Heart right ventricle (tissue), 16 donors: ENCODE data around the gene DOCK2. TPM values are rescaled to one million over a fixed set of nuclear protein-coding genes. Genes with fewer than 3 reads are reported as not detected.

ENCODE experiments used
- ATAC-seq, 8 donors: fragments of 200-7000 bp; cut with Tn5 transposase; one replicate each; pipeline ENCODE4 v1.9.1; 2020; ENCODE audit warnings: mild to moderate bottlenecking in 8 of 8, moderate library complexity in 8 of 8, moderate number of reproducible peaks in 1 of 8
- DNase-seq, 2 donors: peaks; one replicate each; pipeline ENCODE4 v3.0.0-alpha.2; 2020
- H3K27ac ChIP-seq, 10 donors: fragments of 200-600 bp; sonication (generic) in 2 of 10; one replicate each; pipeline versions ENCODE4 v1.5.0 to v1.8.0; 2020 to 2022; ENCODE audit warnings: mild to moderate bottlenecking in 3 of 10
- H3K27me3 ChIP-seq, 7 donors: fragments of 200-600 bp; one replicate each; pipeline ENCODE4 v1.8.0; 2021 to 2022; ENCODE audit warnings: mild to moderate bottlenecking in 2 of 7
- H3K36me3 ChIP-seq, 9 donors: fragments of 200-600 bp; sonication (generic) in 1 of 9; one replicate each; pipeline versions ENCODE4 v1.5.0 to v1.8.0; 2020 to 2022; ENCODE audit warnings: mild to moderate bottlenecking in 2 of 9
- H3K4me1 ChIP-seq, 9 donors: fragments of 200-600 bp; sonication (generic) in 1 of 9; one replicate each; pipeline versions ENCODE4 v1.5.0 to v1.8.0; 2020 to 2022; ENCODE audit warnings: mild to moderate bottlenecking in 4 of 9
- H3K4me3 ChIP-seq, 10 donors: fragments of 200-600 bp; sonication (generic) in 2 of 10; one replicate each; pipeline versions ENCODE4 v1.5.0 to v1.8.0; 2020 to 2022; ENCODE audit warnings: mild to moderate bottlenecking in 7 of 10, moderate library complexity in 2 of 10
- H3K9me3 ChIP-seq, 11 donors: fragments of 200-600 bp in 10 of 11; sonication (generic) in 2 of 11; one replicate each; pipeline versions ENCODE4 v1.5.0 to v1.8.0; 2013 to 2022; ENCODE audit warnings: mild to moderate bottlenecking in 2 of 11, control low read depth in 1 of 11, moderate library complexity in 1 of 11
- WGBS, 2 donors: extraction: QIAGEN DNeasy Blood & Tissue Kit; methylation state at CpG; one replicate each; pipeline ENCODE4 v1.1.7; 2013; ENCODE audit warnings: inconsistent platforms in 1 of 2; 5-methylcytosine and 5-hydroxymethylcytosine counted together
- intact Hi-C, 10 donors: fragments of 100-400 bp; cut with DNase I; formaldehyde crosslinking; loops; one replicate each; pipeline versions ENCODE4 v1.11.1 to v1.14.2; 2022
- polyA plus RNA-seq, 2 donors: library from polyadenylated mRNA; stranded (reverse); fragments of 200-250 nt; gene quantifications; one replicate each; pipeline ENCODE4 v1.2.3, GENCODE V29; 2013
- total RNA-seq, 10 donors: library from RNA; stranded (reverse); fragmentation: NEBNext Ultra II Directional in 3 of 10; extraction: Animal tissue kit (Norgen Biotek cat#: 25700) in 3 of 10; gene quantifications; one replicate each; pipeline versions ENCODE4 v1.2.1 to v1.2.4, GENCODE V29; 2021 to 2023
- TF ChIP-seq, protein P1 (sequence below), 9 donors: fragments of 200-600 bp; sonication (generic) in 2 of 9; IDR thresholded peaks; one replicate each; pipeline versions ENCODE4 v1.5.0 to v1.8.0; 2021 to 2022; ENCODE audit warnings: antibody characterized with exemption in 9 of 9, mild to moderate bottlenecking in 5 of 9, moderate library complexity in 1 of 9
- donor health status: Arrhythmogenic right ventricular cardiomyopathy.
- donor health status: ischemic (EF 13 %, LVEDD 7.1; RV severe dilation, severe dysfunction).
- donor health status: healthy with polysubstance abuse.
- donor health status: DM: no; HTN: yes; CAD: no.
- donor health status: DM: no; HTN: no; CAD: no.
- donor health status: ischemic (EF 25% LVEDD 6.9; RV normal size, moderate dysfunction).
- donor health status: ischemic (EF 25% LVEDD 5.7; RV mildly dilated, moderate dysfunction).
- donor health status: healthy.
- donor health status: DM: yes; HTN: yes; CAD: no.
- donor health status: Ischemic cardiomyopathy.
- donor health status: ischemic (EF 35%, LVEDD 5.7; RV mildly dilated, moderate dysfunction).
- donor health status: nonischemic (EF 11% LVEDD 7.7; RV severe dilation, severe dysfunction).
- donor health status: DM: yes; HTN: yes; CAD: no.
- donor health status: PGD.
- donor health status: ischemic (EF 29% LVEDD 5.4; RV normal size, mild dysfunction).
- donor health status: nonischemic (EF 23%, LVEDD 6.1; RV moderate dilation, normal function).

DOCK2 gene
- total and polyA plus RNA-seq, 12 donors, result 1.2 to 24.6 (median 4.2) TPM

GRCh38 chr5:170055606-170056005 lies 418.5 kb downstream of the DOCK2 start:
- DNase-seq, result no peak

DNA sequence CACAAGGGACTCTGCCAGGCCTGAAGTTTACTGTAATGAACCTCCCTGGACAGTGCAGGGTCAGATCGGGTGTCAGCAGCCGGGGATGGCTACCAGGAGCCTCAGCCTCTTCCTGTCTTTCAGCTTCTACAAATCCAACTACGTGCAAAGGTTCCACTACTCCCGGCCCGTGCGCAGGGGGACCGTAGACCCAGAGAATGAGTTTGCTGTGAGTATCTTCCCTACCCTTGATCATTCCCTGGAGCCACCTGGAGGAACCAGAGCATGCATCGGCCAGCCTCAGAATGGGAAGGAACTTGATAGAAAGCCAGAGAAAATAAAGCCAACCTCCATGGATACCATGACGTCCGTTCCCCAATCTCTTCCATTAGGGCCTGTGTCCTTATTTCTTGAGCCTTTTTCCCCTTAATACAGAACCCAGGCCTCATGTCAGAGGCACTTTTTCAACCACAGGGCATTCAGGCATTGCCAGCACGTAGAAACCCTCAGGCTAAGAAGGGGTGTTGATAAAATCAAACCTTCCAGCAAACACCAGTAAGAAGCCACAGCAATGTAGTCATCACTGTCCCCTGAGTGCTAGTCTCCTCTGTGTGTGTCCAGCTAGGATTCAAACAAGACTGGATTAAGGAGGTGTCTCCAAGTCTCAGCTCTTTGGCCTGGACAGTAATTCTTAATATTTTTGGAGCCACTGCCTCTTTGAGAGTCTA lies 419.6 kb downstream of the DOCK2 start:
- DNase-seq, result no peak
- no peak for ATAC-seq
- no peak overlapping the region for H3K4me3 ChIP-seq
- peaks cover 0 to 8% (median 0%) of the 10 kb centered on the region in 7 donors for H3K27me3 ChIP-seq
- WGBS, 2 donors, result 79 to 81% methylated on average over 11 of the region's 11 CpGs
- H3K27ac ChIP-seq, result no peak overlapping the region
- peaks cover 0 to 14% (median 0%) of the 10 kb centered on the region in 11 donors for H3K9me3 ChIP-seq
- H3K36me3 ChIP-seq, result peaks cover 0 to 85% (median 0%) of the 10 kb centered on the region in 9 donors
- intact Hi-C loops, result no loop called here
- TF ChIP-seq, protein P1, sequence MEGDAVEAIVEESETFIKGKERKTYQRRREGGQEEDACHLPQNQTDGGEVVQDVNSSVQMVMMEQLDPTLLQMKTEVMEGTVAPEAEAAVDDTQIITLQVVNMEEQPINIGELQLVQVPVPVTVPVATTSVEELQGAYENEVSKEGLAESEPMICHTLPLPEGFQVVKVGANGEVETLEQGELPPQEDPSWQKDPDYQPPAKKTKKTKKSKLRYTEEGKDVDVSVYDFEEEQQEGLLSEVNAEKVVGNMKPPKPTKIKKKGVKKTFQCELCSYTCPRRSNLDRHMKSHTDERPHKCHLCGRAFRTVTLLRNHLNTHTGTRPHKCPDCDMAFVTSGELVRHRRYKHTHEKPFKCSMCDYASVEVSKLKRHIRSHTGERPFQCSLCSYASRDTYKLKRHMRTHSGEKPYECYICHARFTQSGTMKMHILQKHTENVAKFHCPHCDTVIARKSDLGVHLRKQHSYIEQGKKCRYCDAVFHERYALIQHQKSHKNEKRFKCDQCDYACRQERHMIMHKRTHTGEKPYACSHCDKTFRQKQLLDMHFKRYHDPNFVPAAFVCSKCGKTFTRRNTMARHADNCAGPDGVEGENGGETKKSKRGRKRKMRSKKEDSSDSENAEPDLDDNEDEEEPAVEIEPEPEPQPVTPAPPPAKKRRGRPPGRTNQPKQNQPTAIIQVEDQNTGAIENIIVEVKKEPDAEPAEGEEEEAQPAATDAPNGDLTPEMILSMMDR (IDR thresholded peaks at IDR 0.05), result no peak
- no peaks in the 10 kb centered on the region for H3K4me1 ChIP-seq

More at GRCh38 chr5:170055606-170056005, 418.5 kb downstream of the DOCK2 start:
- intact Hi-C loops, result no loop called here
- H3K4me1 ChIP-seq, result no peaks in the 10 kb centered on the region
- no peak for ATAC-seq
- peaks cover 0 to 86% (median 0%) of the 10 kb centered on the region in 9 donors for H3K36me3 ChIP-seq
- H3K27ac ChIP-seq, result no peak overlapping the region
- TF ChIP-seq, protein P1 (IDR thresholded peaks at IDR 0.05), result no peak
- peaks cover 0 to 8% (median 0%) of the 10 kb centered on the region in 7 donors for H3K27me3 ChIP-seq
- peaks cover 0 to 14% (median 0%) of the 10 kb centered on the region in 11 donors for H3K9me3 ChIP-seq
- no peak overlapping the region for H3K4me3 ChIP-seq
- WGBS, 2 donors, result 91 to 98% methylated on average over 2 of the region's 2 CpGs

DNA sequence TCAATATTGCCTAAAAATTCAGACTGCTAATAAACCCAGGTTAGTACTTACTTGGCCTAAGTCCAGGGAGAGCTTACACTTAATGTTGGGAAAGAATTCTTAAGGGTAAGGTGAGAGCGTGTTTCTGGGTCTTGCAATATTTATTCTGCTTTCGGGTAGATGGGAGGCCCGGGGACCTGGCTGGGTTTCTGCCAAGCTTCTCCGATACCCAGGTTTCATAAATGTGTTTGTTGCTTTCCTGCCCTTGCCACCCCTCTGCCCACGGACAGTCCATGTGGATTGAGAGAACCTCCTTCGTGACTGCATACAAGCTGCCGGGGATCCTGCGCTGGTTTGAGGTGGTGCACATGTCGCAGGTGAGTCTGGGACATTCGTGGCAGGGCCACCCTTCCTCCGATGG lies 420.2 kb downstream of the DOCK2 start:
- WGBS, 2 donors, result 92 to 94% methylated on average over 11 of the region's 11 CpGs
- DNase-seq, result no peak
- peaks cover 0 to 14% (median 0%) of the 10 kb centered on the region in 11 donors for H3K9me3 ChIP-seq

GRCh38 chr5:170059221-170059620 lies 422.1 kb downstream of the DOCK2 start:
- DNase-seq, result no peak
- H3K4me3 ChIP-seq, result no peak overlapping the region
- H3K27me3 ChIP-seq, result peaks cover 0 to 12% (median 0%) of the 10 kb centered on the region in 7 donors
- TF ChIP-seq, protein P1 (IDR thresholded peaks at IDR 0.05), result no peak
- intact Hi-C loops, result no loop called here
- no peak overlapping the region for H3K27ac ChIP-seq
- no peak for ATAC-seq
- no peaks in the 10 kb centered on the region for H3K4me1 ChIP-seq
- 92 to 100% methylated on average over 1 of the region's 1 CpG for WGBS, 2 donors
- peaks cover 0 to 14% (median 0%) of the 10 kb centered on the region in 11 donors for H3K9me3 ChIP-seq
- H3K36me3 ChIP-seq, result peaks cover 0 to 86% (median 0%) of the 10 kb centered on the region in 9 donors

More for the DNA sequence above, 420.2 kb downstream of the DOCK2 start:
- Histone ChIP-seq H3K36me3 (peaks cover 0 to 83% (median 0%) of the 10 kb centered on the region in 9 donors), H3K4me1 (no peaks in the 10 kb centered on the region), H3K4me3 (no peak overlapping the region), H3K27me3 (peaks cover 0 to 8% (median 0%) of the 10 kb centered on the region in 7 donors), H3K27ac (no peak overlapping the region)
- TF ChIP-seq, protein P1 (IDR thresholded peaks at IDR 0.05), result no peak
- intact Hi-C loops, result no loop called here
- ATAC-seq, result no peak
